Testis (tissue), 3 donors: ENCODE measurements around the gene SAMD11. TPM values are rescaled to one million over a fixed set of nuclear protein-coding genes. Genes with fewer than 3 reads are reported as not detected.

Experiments used
- DNase-seq: peaks from one replicate; pipeline ENCODE4 v3.0.0-alpha.2; 2019
- H3K27ac ChIP-seq, 2 donors: fragments of 200-600 bp; sonication (generic); one replicate each; pipeline ENCODE4 v1.5.1; 2019
- H3K27me3 ChIP-seq: fragments of 200-600 bp; sonication (generic); one replicate; pipeline ENCODE4 v1.5.1; 2019
- H3K36me3 ChIP-seq: fragments of 200-600 bp; sonication (generic); one replicate; pipeline ENCODE4 v1.5.1; 2017; ENCODE audit warnings: low read depth; ENCODE audit errors: missing control alignments
- H3K4me1 ChIP-seq: fragments of 200-600 bp; sonication (generic); one replicate; pipeline ENCODE4 v1.5.1; 2019
- H3K4me3 ChIP-seq, 2 donors: fragments of 200-600 bp; sonication (generic); one replicate each; pipeline ENCODE4 v1.5.1; 2017 to 2019
- H3K9me3 ChIP-seq: fragments of 200-600 bp; sonication (generic); one replicate; pipeline ENCODE4 v1.5.1; 2017
- POLR2A ChIP-seq: fragments of 450-650 bp; IDR thresholded peaks from one replicate; pipeline ENCODE4 v1.6.1; 2017; ENCODE audit warnings: antibody characterized with exemption, mild to moderate bottlenecking, moderate library complexity
- WGBS, 2 donors: methylation state at CpG; one replicate each; pipeline ENCODE4 v1.1.5; 2018; 5-methylcytosine and 5-hydroxymethylcytosine counted together
- intact Hi-C: fragments of 100-400 bp; cut with DNase I; formaldehyde crosslinking; loops from one replicate; pipeline ENCODE4 v1.15.1; 2023; ENCODE audit warnings: low total_unique reads
- polyA plus RNA-seq: library from polyadenylated mRNA; stranded (reverse); fragments of 350-450 nt; fragmentation: Illumina TruSeq; extraction: RNeasy Lipid Tissue Mini Kit (QIAGEN cat#74804); gene quantifications from one replicate; pipeline ENCODE4 v1.2.3, GENCODE V29; 2014; ENCODE audit warnings: low read depth, low replicate concordance; ENCODE audit not compliant: insufficient read depth
- total RNA-seq, 2 donors: library from RNA; depleted of rRNA; stranded (reverse); fragments of >200 nt; gene quantifications; one replicate each; pipeline ENCODE4 v1.2.3, GENCODE V29; 2016
- TF ChIP-seq, protein P1 (sequence below), 3 experiments: fragments of 450-650 bp in 2 of 3; fragments of 200-600 bp in 1 of 3; sonication (generic) in 1 of 3; IDR thresholded peaks; one replicate each; pipeline ENCODE4 v1.5.1; 2016 to 2019; ENCODE audit warnings: antibody characterized with exemption in 3 of 3, mild to moderate bottlenecking in 2 of 3, moderate library complexity in 1 of 3

SAMD11 gene
- total and polyA plus RNA-seq, 3 donors from 2014 or later, result 7.9 to 47.2 (median 36.9) TPM

- Histone ChIP-seq H3K4me1 (peaks cover 12% of the 10 kb centered on the region), H3K27me3 (no peaks in the 10 kb centered on the region), H3K4me3 (no peak overlapping the region), H3K36me3 (no peaks in the 10 kb centered on the region), H3K9me3 (no peaks in the 10 kb centered on the region), H3K27ac (no peak overlapping the region)
- intact Hi-C loops, result no loop called here
- no peak for TF ChIP-seq POLR2A
- TF ChIP-seq, protein P1, sequence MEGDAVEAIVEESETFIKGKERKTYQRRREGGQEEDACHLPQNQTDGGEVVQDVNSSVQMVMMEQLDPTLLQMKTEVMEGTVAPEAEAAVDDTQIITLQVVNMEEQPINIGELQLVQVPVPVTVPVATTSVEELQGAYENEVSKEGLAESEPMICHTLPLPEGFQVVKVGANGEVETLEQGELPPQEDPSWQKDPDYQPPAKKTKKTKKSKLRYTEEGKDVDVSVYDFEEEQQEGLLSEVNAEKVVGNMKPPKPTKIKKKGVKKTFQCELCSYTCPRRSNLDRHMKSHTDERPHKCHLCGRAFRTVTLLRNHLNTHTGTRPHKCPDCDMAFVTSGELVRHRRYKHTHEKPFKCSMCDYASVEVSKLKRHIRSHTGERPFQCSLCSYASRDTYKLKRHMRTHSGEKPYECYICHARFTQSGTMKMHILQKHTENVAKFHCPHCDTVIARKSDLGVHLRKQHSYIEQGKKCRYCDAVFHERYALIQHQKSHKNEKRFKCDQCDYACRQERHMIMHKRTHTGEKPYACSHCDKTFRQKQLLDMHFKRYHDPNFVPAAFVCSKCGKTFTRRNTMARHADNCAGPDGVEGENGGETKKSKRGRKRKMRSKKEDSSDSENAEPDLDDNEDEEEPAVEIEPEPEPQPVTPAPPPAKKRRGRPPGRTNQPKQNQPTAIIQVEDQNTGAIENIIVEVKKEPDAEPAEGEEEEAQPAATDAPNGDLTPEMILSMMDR (IDR thresholded peaks at IDR 0.05), result no peak
- WGBS, 2 donors, result 70 to 74% methylated on average over 21 to 24 of the region's 24 CpGs
- DNase-seq, result no peak
Measured at GRCh38 chr1:912740-913301, 10.9 kb upstream of the SAMD11 start.

DNA sequence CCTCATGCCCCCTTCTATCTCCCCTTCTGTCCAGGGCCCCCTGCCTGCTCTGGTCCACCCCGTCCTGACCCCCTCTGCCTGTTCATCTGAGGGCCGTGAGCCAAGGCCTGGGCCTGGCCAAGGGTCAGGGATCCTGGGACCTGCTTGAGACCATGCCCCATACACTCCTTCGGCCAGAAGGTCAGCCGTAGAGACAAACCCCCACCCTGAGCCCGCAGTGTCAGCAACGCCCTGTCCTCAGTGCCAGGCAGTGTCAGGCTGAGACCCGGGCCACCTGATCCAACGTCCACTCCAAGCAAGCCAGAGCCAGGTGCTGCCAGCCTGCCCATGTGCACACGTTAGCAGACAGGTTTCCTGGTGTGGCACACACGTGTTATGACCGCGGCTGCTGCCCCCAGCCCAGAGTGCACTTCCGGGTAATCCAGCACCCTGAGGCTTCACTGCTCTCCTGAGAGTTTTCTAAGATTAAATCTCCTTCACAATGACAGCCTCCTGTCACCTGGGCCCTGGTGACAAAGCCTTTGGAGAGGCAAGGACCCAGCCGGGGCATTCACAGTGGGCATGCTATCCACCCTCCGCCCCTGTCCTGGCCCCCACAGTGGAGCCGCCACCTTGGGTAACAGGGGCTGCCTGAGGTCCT, 10.1 kb upstream of the SAMD11 start:
- Histone ChIP-seq H3K27me3 (no peaks in the 10 kb centered on the region), H3K9me3 (no peaks in the 10 kb centered on the region), H3K4me3 (no peak overlapping the region), H3K4me1 (peaks cover 12% of the 10 kb centered on the region), H3K27ac (no peak overlapping the region), H3K36me3 (no peaks in the 10 kb centered on the region)
- 82 to 86% methylated on average over 6 to 12 of the region's 16 CpGs for WGBS, 2 donors
- intact Hi-C loops, result no loop called here
- no peak for DNase-seq
- TF ChIP-seq, protein P1 (IDR thresholded peaks at IDR 0.05), result no peak
- TF ChIP-seq POLR2A, result no peak

DNA sequence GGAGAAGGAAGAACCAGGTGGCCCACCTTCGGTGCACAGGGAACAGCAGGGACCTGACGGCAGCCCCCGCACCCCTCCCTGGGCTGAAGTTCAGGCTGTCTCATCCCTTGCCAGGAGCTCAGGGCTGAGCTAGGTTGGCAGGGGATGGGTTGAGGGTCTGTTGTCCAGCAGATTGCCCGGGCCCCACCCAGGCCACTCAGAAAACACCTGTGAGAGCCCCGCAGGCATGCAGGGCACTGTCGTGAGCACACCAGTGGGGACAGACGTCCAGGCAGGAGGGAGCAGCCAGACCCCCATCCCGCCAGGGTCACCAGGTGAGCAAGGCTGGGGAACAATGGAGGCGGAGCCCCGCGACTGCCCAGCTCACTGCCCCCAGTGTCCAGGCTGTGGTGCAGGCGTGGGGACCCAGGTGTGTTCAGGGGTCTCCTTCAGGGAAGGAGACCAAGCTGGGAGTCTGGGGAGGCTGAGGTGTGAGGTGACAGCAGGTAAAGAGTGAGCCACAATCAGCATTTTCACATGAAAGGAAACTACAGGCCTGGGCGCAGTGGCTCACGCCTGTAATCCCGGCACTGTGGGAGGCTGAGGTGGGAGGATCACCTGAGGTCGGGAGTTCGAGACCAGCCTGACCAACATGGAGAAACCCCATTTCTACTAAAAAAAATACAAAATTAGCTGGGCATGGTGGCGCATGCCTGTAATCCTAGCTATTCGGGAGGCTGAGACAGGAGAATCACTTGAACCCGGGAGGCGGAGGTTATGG, 9.4 kb upstream of the SAMD11 start:
- no peaks in the 10 kb centered on the region for H3K27me3 ChIP-seq

DNA sequence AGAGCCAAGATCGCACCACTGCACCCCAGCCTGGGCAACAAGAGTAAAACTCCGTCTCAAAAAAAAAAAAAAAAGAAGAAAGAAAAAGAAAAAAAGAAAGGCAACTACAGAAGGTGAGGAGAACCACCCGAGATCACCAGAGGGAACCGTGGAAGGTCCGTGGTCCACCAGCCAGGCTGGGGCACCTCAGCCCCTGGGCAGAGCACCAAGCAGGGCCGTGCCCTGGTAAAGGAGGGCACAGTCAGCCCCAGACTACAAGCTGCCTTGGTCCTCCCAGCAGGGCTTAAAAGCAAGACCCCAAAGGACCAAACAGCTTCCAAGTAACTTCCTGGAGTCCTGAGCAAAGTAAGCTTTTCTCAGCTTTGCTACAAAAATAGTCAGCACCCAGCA, 8.8 kb upstream of the SAMD11 start:
- Histone ChIP-seq H3K4me3 (no peak overlapping the region), H3K9me3 (no peaks in the 10 kb centered on the region), H3K36me3 (no peaks in the 10 kb centered on the region), H3K4me1 (peaks cover 12% of the 10 kb centered on the region), H3K27ac (no peak overlapping the region), H3K27me3 (no peaks in the 10 kb centered on the region)
- no peak for TF ChIP-seq POLR2A
- TF ChIP-seq, protein P1 (IDR thresholded peaks at IDR 0.05), result no peak
- intact Hi-C loops, result no loop called here
- no peak for DNase-seq
- 90 to 92% methylated on average over 6 of the region's 6 CpGs for WGBS, 2 donors

More for the DNA sequence above, 9.4 kb upstream of the SAMD11 start:
- no peaks in the 10 kb centered on the region for H3K36me3 ChIP-seq
- H3K9me3 ChIP-seq, result no peaks in the 10 kb centered on the region
- peaks cover 12% of the 10 kb centered on the region for H3K4me1 ChIP-seq
- H3K4me3 ChIP-seq, result no peak overlapping the region
- intact Hi-C loops, result no loop called here
- no peak for TF ChIP-seq POLR2A
- TF ChIP-seq, protein P1 (IDR thresholded peaks at IDR 0.05), result no peak
- no peak overlapping the region for H3K27ac ChIP-seq
- WGBS, 2 donors, result 80 to 88% methylated on average over 10 to 21 of the region's 21 CpGs
- no peak for DNase-seq
